A549 (cell line): ENCODE data around the gene PRPSAP1. TPM values are rescaled to one million over a fixed set of nuclear protein-coding genes. Genes with fewer than 3 reads are reported as not detected.

ENCODE experiments used
- ATAC-seq, 2 experiments: fragments of 200-7000 bp in 1 of 2; fragments of >200 bp in 1 of 2; cut with Nextera tagmentation in 1 of 2; cut with Tn5 transposase in 1 of 2; 3 replicates each; pipeline versions ENCODE4 v1.8.0 to v1.9.1; 2018 to 2020; ENCODE audit warnings: mild to moderate bottlenecking in 1 of 2, moderate library complexity in 1 of 2
- CTCF ChIA-PET: fragments of 300-600 bp; sonication (Branson Sonifier 250); formaldehyde crosslinking; extraction: SDS; loops from one replicate; lab custom pipeline; 2021; ENCODE audit warnings: antibody characterized with exemption, inconsistent platforms; lab: Yijun Ruan, JAX
- POLR2A ChIA-PET: fragments of 350-600 bp; formaldehyde crosslinking; extraction: SDS; loops from one replicate; lab custom pipeline; 2021; ENCODE audit warnings: antibody characterized with exemption, inconsistent platforms; lab: Yijun Ruan, JAX
- DNase-seq, 2 experiments: peaks; one replicate each; pipeline versions ENCODE4 v3.0.0 to v3.0.0-alpha.2; 2011 to 2016; ENCODE audit warnings: low read depth in 1 of 2, low spot score in 1 of 2
- FAIRE-seq: peaks from 2 replicates; lab custom pipeline; 2011; peaks lifted over from hg19 to GRCh38; lab: Jason Lieb, UNC
- H3K27ac ChIP-seq, 2 experiments: fragments of >200 bp; sonication (Bioruptor Twin); formaldehyde crosslinking; 3 replicates each; pipeline ENCODE4 v1.5.1; 2016 to 2017
- H3K4me1 ChIP-seq: fragments of >200 bp; sonication (Bioruptor Twin); formaldehyde crosslinking; 3 replicates; pipeline ENCODE4 v1.6.1; 2016
- H3K4me2 ChIP-seq: fragments of >200 bp; sonication (Bioruptor Twin); formaldehyde crosslinking; 3 replicates; pipeline ENCODE4 v1.6.1; 2016
- H3K4me3 ChIP-seq: fragments of >200 bp; sonication (Bioruptor Twin); formaldehyde crosslinking; 3 replicates; pipeline ENCODE4 v1.5.1; 2016
- H3K9me3 ChIP-seq: fragments of >200 bp; sonication (Bioruptor Twin); formaldehyde crosslinking; 3 replicates; pipeline ENCODE4 v1.6.1; 2016
- CHD2 ChIP-seq: fragments of 150-350 bp; IDR thresholded peaks from 2 replicates; pipeline ENCODE4 v1.6.1; 2014; ENCODE audit warnings: low read length; ENCODE audit not compliant: partially characterized antibody
- EHF ChIP-seq: fragments of 250-450 bp; sonication (Bioruptor Pico); IDR thresholded peaks from 2 replicates; pipeline ENCODE4 v1.5.0; 2020; ENCODE audit warnings: mild to moderate bottlenecking
- ESRRA ChIP-seq: fragments of 150-350 bp; IDR thresholded peaks from 2 replicates; pipeline ENCODE4 v1.6.1; 2014; ENCODE audit warnings: mild to moderate bottlenecking, low read length, borderline replicate concordance
- FOXS1 ChIP-seq: fragments of 250-450 bp; sonication (Bioruptor Pico); IDR thresholded peaks from 2 replicates; pipeline ENCODE4 v1.5.0; 2020; ENCODE audit warnings: mild to moderate bottlenecking, moderate library complexity
- HDAC2 ChIP-seq: fragments of 200-600 bp; sonication (generic); IDR thresholded peaks from 2 replicates; pipeline ENCODE4 v1.6.1; 2016
- HES2 ChIP-seq: fragments of >200 bp; sonication (Bioruptor Twin); formaldehyde crosslinking; IDR thresholded peaks from 2 replicates; pipeline ENCODE4 v1.6.1; 2016
- HMGXB4 ChIP-seq: fragments of 250-450 bp; sonication (Bioruptor Pico); IDR thresholded peaks from 2 replicates; pipeline ENCODE4 v1.5.0; 2021; ENCODE audit warnings: mild to moderate bottlenecking, moderate library complexity, borderline replicate concordance
- JUNB ChIP-seq: fragments of >200 bp; sonication (Bioruptor Twin); formaldehyde crosslinking; IDR thresholded peaks from 2 replicates; pipeline ENCODE4 v1.6.1; 2016
- MYC ChIP-seq: IDR thresholded peaks from 2 replicates; pipeline ENCODE4 v1.6.1; 2012; ENCODE audit warnings: mild to moderate bottlenecking, inconsistent platforms, low read length, improper control_type of control experiment, borderline replicate concordance
- NFE2L2 ChIP-seq: fragments of 150-350 bp; conservative IDR thresholded peaks from 2 replicates; pipeline ENCODE4 v1.6.1; 2014; ENCODE audit warnings: low read length
- NPAS2 ChIP-seq: fragments of 250-450 bp; sonication (Bioruptor Pico); IDR thresholded peaks from 2 replicates; pipeline ENCODE4 v1.8.0; 2022; ENCODE audit warnings: mild to moderate bottlenecking, moderate library complexity, borderline replicate concordance
- RARB ChIP-seq: fragments of 250-450 bp; sonication (Bioruptor Pico); IDR thresholded peaks from 2 replicates; pipeline ENCODE4 v1.8.0; 2021; ENCODE audit warnings: mild to moderate bottlenecking, moderate library complexity
- RFX5 ChIP-seq: fragments of 450-650 bp; IDR thresholded peaks from 2 replicates; pipeline ENCODE4 v1.7.1; 2014; ENCODE audit warnings: antibody characterized with exemption, mild to moderate bottlenecking, moderate library complexity
- SMC3 ChIP-seq: fragments of >200 bp; sonication (Bioruptor Twin); formaldehyde crosslinking; IDR thresholded peaks from 3 replicates; pipeline ENCODE4 v1.6.1; 2018; ENCODE audit warnings: inconsistent platforms
- TP53 ChIP-seq: fragments of 250-450 bp; sonication (Bioruptor Pico); IDR thresholded peaks from 2 replicates; pipeline ENCODE4 v1.5.0; 2021; ENCODE audit warnings: mild to moderate bottlenecking, moderate library complexity
- ZC3H11A ChIP-seq: fragments of 450-650 bp; IDR thresholded peaks from 2 replicates; pipeline ENCODE4 v1.6.1; 2014; ENCODE audit warnings: antibody characterized with exemption, mild to moderate bottlenecking
- WGBS: methylation state at CpG from one replicate; pipeline ENCODE4 v1.1.6; 2017; ENCODE audit errors: missing lambda C conversion rate; 5-methylcytosine and 5-hydroxymethylcytosine counted together
- polyA plus RNA-seq, 4 experiments: library from polyadenylated mRNA; depleted of rRNA in 3 of 4; stranded (reverse); fragments of >200 nt; fragmentation: RNase III in 1 of 4; extraction: RNeasy Plus Mini Kit Qiagen cat#74134 plus additional on column Dnase treatment in 1 of 4; gene quantifications; 2 replicates in 3 of 4; 3 replicates in 1 of 4; pipeline ENCODE4 v1.2.3, GENCODE V29; 2011 to 2017
- TF ChIP-seq, protein P1 (sequence below): fragments of 450-650 bp; IDR thresholded peaks from 2 replicates; pipeline ENCODE4 v1.6.1; 2014; ENCODE audit warnings: antibody characterized with exemption
- TF ChIP-seq, protein P2 (sequence below): fragments of >200 bp; sonication (Bioruptor Twin); formaldehyde crosslinking; IDR thresholded peaks from 3 replicates; pipeline ENCODE4 v1.6.1; 2016
- TF ChIP-seq, protein P3 (sequence below): fragments of 200-600 bp; sonication (generic); IDR thresholded peaks from 2 replicates; pipeline ENCODE4 v1.6.1; 2016; ENCODE audit warnings: antibody characterized with exemption, mild to moderate bottlenecking, moderate library complexity
- TF ChIP-seq, protein P4 (sequence below): IDR thresholded peaks from 2 replicates; pipeline ENCODE4 v1.6.1; 2012
- TF ChIP-seq, protein P5 (sequence below): fragments of 250-450 bp; sonication (Bioruptor Pico); IDR thresholded peaks from 2 replicates; pipeline ENCODE4 v1.5.0; 2020; ENCODE audit warnings: low read depth, mild to moderate bottlenecking, moderate library complexity
- TF ChIP-seq, protein P6 (sequence below): IDR thresholded peaks from 2 replicates; pipeline ENCODE4 v1.6.1; 2012

The PRPSAP1 gene
- polyA plus RNA-seq, 2 of the 4 experiments (the other 2 are of a cell fraction) = 63.3 to 80.9 TPM

GRCh38 chr17:76318586-76318985, 35.1 kb downstream of the PRPSAP1 start:
- Histone ChIP-seq H3K9me3 (no peaks in the 10 kb centered on the region), H3K4me1 (no peaks in the 10 kb centered on the region), H3K27ac (no peak overlapping the region), H3K4me2 (no peak overlapping the region), H3K4me3 (no peak overlapping the region)
- no peak for TF ChIP-seq CHD2
- TF ChIP-seq HES2 = no peak
- TF ChIP-seq MYC = no peak
- TF ChIP-seq, protein P1, sequence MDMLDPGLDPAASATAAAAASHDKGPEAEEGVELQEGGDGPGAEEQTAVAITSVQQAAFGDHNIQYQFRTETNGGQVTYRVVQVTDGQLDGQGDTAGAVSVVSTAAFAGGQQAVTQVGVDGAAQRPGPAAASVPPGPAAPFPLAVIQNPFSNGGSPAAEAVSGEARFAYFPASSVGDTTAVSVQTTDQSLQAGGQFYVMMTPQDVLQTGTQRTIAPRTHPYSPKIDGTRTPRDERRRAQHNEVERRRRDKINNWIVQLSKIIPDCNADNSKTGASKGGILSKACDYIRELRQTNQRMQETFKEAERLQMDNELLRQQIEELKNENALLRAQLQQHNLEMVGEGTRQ = no peak
- no peak for TF ChIP-seq NFE2L2
- TF ChIP-seq, protein P2, sequence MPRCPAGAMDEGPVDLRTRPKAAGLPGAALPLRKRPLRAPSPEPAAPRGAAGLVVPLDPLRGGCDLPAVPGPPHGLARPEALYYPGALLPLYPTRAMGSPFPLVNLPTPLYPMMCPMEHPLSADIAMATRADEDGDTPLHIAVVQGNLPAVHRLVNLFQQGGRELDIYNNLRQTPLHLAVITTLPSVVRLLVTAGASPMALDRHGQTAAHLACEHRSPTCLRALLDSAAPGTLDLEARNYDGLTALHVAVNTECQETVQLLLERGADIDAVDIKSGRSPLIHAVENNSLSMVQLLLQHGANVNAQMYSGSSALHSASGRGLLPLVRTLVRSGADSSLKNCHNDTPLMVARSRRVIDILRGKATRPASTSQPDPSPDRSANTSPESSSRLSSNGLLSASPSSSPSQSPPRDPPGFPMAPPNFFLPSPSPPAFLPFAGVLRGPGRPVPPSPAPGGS = no peak
- TF ChIP-seq, protein P3, sequence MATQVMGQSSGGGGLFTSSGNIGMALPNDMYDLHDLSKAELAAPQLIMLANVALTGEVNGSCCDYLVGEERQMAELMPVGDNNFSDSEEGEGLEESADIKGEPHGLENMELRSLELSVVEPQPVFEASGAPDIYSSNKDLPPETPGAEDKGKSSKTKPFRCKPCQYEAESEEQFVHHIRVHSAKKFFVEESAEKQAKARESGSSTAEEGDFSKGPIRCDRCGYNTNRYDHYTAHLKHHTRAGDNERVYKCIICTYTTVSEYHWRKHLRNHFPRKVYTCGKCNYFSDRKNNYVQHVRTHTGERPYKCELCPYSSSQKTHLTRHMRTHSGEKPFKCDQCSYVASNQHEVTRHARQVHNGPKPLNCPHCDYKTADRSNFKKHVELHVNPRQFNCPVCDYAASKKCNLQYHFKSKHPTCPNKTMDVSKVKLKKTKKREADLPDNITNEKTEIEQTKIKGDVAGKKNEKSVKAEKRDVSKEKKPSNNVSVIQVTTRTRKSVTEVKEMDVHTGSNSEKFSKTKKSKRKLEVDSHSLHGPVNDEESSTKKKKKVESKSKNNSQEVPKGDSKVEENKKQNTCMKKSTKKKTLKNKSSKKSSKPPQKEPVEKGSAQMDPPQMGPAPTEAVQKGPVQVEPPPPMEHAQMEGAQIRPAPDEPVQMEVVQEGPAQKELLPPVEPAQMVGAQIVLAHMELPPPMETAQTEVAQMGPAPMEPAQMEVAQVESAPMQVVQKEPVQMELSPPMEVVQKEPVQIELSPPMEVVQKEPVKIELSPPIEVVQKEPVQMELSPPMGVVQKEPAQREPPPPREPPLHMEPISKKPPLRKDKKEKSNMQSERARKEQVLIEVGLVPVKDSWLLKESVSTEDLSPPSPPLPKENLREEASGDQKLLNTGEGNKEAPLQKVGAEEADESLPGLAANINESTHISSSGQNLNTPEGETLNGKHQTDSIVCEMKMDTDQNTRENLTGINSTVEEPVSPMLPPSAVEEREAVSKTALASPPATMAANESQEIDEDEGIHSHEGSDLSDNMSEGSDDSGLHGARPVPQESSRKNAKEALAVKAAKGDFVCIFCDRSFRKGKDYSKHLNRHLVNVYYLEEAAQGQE = no peak
- TF ChIP-seq TP53 (CRISPR knock-in tag) = no peak
- TF ChIP-seq, protein P4, sequence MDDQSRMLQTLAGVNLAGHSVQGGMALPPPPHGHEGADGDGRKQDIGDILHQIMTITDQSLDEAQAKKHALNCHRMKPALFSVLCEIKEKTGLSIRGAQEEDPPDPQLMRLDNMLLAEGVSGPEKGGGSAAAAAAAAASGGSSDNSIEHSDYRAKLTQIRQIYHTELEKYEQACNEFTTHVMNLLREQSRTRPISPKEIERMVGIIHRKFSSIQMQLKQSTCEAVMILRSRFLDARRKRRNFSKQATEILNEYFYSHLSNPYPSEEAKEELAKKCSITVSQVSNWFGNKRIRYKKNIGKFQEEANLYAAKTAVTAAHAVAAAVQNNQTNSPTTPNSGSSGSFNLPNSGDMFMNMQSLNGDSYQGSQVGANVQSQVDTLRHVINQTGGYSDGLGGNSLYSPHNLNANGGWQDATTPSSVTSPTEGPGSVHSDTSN = no peak
- no peak for TF ChIP-seq HDAC2
- TF ChIP-seq RFX5 = no peak
- no peak for TF ChIP-seq HMGXB4 (CRISPR knock-in tag)
- TF ChIP-seq, protein P5, sequence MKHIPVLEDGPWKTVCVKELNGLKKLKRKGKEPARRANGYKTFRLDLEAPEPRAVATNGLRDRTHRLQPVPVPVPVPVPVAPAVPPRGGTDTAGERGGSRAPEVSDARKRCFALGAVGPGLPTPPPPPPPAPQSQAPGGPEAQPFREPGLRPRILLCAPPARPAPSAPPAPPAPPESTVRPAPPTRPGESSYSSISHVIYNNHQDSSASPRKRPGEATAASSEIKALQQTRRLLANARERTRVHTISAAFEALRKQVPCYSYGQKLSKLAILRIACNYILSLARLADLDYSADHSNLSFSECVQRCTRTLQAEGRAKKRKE (CRISPR knock-in tag) = no peak
- TF ChIP-seq ZC3H11A = no peak
- CTCF ChIA-PET = interaction anchor here (0.7 to 8.3 kb wide), 6 partner anchors 11 to 188 kb away, joined by 3 to 59 read pairs (median 10); partner anchors contain the start of gene QRICH2
- FAIRE-seq = no peak
- no peak for ATAC-seq
- 84% methylated on average over 3 of the region's 3 CpGs for WGBS
- DNase-seq = no peak
- POLR2A ChIA-PET = no interaction called here

GRCh38 chr17:76317535-76317934, 36.2 kb downstream of the PRPSAP1 start:
- WGBS = 96% methylated on average over 2 of the region's 2 CpGs
- TF ChIP-seq CHD2 (no peak), ESRRA (no peak), RARB (CRISPR knock-in tag) (no peak), SMC3 (no peak), RFX5 (no peak), EHF (CRISPR knock-in tag) (no peak), MYC (no peak), JUNB (no peak), TP53 (CRISPR knock-in tag) (no peak), HMGXB4 (CRISPR knock-in tag) (no peak), NPAS2 (CRISPR knock-in tag) (no peak), FOXS1 (CRISPR knock-in tag) (no peak), ZC3H11A (no peak)
- TF ChIP-seq, protein P4 = no peak
- TF ChIP-seq, protein P6, sequence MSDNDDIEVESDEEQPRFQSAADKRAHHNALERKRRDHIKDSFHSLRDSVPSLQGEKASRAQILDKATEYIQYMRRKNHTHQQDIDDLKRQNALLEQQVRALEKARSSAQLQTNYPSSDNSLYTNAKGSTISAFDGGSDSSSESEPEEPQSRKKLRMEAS = no peak

More at GRCh38 chr17:76317535-76317934, 36.2 kb downstream of the PRPSAP1 start:
- CTCF ChIA-PET = interaction anchor here (0.6 to 8.3 kb wide), 10 partner anchors 10 to 303 kb away, joined by 3 to 59 read pairs (median 6); partner anchors contain the start of gene QRICH2
- no peak for DNase-seq
- H3K27ac ChIP-seq = no peak overlapping the region
- no peak overlapping the region for H3K4me2 ChIP-seq
- H3K4me1 ChIP-seq = no peaks in the 10 kb centered on the region
- POLR2A ChIA-PET = no interaction called here
- no peak for FAIRE-seq
- ATAC-seq = no peak
- no peak overlapping the region for H3K4me3 ChIP-seq
- H3K9me3 ChIP-seq = no peaks in the 10 kb centered on the region
